Measurements from ENCODE around the gene GALNT2. TPM values are rescaled to one million over a fixed set of nuclear protein-coding genes. Genes with fewer than 3 reads are reported as not detected.

GALNT2 gene
- total RNA-seq, 1 donor from 2014 or later = 31.9 TPM

- Histone ChIP-seq H3K27me3 (ENCODE audit: control insufficient read depth, insufficient read depth, low read length) (no peaks in the 10 kb centered on the region), H3K4me3 (ENCODE audit: low read depth, low read length) (no peak overlapping the region), H3K36me3 (ENCODE audit: control insufficient read depth, insufficient read depth, low read length) (peaks cover 2% of the 10 kb centered on the region)
- DNase-seq (ENCODE audit: low read depth) = no peak
- FAIRE-seq = no peak
- TF ChIP-seq, protein P1, sequence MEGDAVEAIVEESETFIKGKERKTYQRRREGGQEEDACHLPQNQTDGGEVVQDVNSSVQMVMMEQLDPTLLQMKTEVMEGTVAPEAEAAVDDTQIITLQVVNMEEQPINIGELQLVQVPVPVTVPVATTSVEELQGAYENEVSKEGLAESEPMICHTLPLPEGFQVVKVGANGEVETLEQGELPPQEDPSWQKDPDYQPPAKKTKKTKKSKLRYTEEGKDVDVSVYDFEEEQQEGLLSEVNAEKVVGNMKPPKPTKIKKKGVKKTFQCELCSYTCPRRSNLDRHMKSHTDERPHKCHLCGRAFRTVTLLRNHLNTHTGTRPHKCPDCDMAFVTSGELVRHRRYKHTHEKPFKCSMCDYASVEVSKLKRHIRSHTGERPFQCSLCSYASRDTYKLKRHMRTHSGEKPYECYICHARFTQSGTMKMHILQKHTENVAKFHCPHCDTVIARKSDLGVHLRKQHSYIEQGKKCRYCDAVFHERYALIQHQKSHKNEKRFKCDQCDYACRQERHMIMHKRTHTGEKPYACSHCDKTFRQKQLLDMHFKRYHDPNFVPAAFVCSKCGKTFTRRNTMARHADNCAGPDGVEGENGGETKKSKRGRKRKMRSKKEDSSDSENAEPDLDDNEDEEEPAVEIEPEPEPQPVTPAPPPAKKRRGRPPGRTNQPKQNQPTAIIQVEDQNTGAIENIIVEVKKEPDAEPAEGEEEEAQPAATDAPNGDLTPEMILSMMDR (IDR thresholded peaks at IDR 0.05; ENCODE audit: insufficient read depth, low read length, severe bottlenecking) = no peak
Observed at GRCh38 chr1:230095938-230096337, 28.9 kb downstream of the GALNT2 start.

DNA sequence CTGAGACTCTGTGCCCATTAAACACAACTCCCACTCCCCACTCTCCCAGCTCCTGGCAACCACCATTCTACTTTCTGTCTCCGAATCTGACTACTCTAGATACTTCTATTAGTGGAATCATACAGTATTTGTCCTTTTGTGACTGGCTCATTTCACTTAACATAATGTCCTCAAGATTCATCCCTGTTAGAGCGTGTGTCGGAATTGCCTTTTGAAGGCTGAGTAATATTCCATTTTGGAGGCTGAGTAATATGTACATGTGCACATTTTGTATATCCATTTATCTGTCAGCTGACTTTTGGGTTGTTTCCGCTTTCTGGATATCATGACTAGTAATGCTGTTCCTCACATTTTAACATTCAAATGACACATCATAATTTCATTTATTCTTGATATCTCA lies 30.3 kb downstream of the GALNT2 start:
- DNase-seq (ENCODE audit: low read depth) (no peak), FAIRE-seq (no peak)
- no peak overlapping the region for H3K4me3 ChIP-seq (ENCODE audit: low read depth, low read length)
- no peaks in the 10 kb centered on the region for H3K27me3 ChIP-seq (ENCODE audit: control insufficient read depth, insufficient read depth, low read length)
- TF ChIP-seq, protein P1 (IDR thresholded peaks at IDR 0.05; ENCODE audit: insufficient read depth, low read length, severe bottlenecking) = no peak
- H3K36me3 ChIP-seq (ENCODE audit: control insufficient read depth, insufficient read depth, low read length) = no peaks in the 10 kb centered on the region

DNA sequence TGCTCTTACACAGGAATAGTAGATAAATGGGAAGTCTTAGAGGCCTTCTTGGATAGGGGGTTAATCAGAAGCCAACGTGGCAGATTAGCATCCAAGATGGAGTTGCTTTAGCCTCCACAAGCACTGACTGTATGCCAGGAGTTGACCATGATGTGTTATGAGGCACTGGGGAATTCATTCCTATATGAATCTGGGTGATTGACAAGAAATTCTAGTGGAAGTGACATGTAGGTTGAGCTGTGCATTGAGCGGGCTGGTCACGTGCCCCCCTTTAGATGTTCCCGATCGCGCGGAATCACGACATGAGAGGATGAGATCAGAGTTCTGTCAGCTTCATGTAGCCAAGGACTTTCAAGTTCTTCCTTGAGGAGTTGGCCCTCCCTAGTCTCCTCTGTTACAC lies 31.7 kb downstream of the GALNT2 start:
- no peak for FAIRE-seq
- TF ChIP-seq, protein P1 (IDR thresholded peaks at IDR 0.05; ENCODE audit: insufficient read depth, low read length, severe bottlenecking) = no peak

GRCh38 chr1:230099465-230099864 lies 32.4 kb downstream of the GALNT2 start:
- DNase-seq (ENCODE audit: low read depth) (no peak), FAIRE-seq (no peak)
- H3K4me3 ChIP-seq (ENCODE audit: low read depth, low read length) = no peak overlapping the region
- TF ChIP-seq, protein P1 (IDR thresholded peaks at IDR 0.05; ENCODE audit: insufficient read depth, low read length, severe bottlenecking) = no peak
- no peaks in the 10 kb centered on the region for H3K27me3 ChIP-seq (ENCODE audit: control insufficient read depth, insufficient read depth, low read length)
- H3K36me3 ChIP-seq (ENCODE audit: control insufficient read depth, insufficient read depth, low read length) = no peaks in the 10 kb centered on the region

More for the DNA sequence above, 31.7 kb downstream of the GALNT2 start:
- Histone ChIP-seq H3K27me3 (ENCODE audit: control insufficient read depth, insufficient read depth, low read length) (no peaks in the 10 kb centered on the region), H3K36me3 (ENCODE audit: control insufficient read depth, insufficient read depth, low read length) (no peaks in the 10 kb centered on the region), H3K4me3 (ENCODE audit: low read depth, low read length) (no peak overlapping the region)
- no peak for DNase-seq (ENCODE audit: low read depth)

- TF ChIP-seq, protein P1 (IDR thresholded peaks at IDR 0.05; ENCODE audit: insufficient read depth, low read length, severe bottlenecking) = no peak
- FAIRE-seq = no peak
- no peaks in the 10 kb centered on the region for H3K27me3 ChIP-seq (ENCODE audit: control insufficient read depth, insufficient read depth, low read length)
- no peak overlapping the region for H3K4me3 ChIP-seq (ENCODE audit: low read depth, low read length)
- H3K36me3 ChIP-seq (ENCODE audit: control insufficient read depth, insufficient read depth, low read length) = no peaks in the 10 kb centered on the region
- DNase-seq (ENCODE audit: low read depth) = no peak
Observed at GRCh38 chr1:230100932-230101331, 33.9 kb downstream of the GALNT2 start.

DNA sequence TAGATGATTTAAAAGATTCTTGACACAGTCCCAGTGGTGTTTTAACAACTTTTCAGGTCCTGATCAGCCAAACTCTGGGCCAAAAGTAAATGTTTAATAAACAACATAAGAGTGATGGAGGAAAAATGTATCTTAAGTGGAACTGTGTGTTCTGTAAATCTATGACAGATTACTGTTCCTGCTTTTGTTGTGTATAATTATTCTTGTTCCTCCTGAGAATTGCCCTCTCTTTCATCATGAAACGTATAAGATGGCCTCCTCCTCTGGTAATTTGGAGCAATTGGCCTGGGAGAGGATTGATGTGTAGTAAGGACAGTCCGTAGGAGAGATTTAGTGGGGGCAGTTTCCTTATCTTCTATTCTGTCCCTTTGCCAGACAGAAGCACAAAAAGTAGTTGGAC lies 34.5 kb downstream of the GALNT2 start:
- TF ChIP-seq, protein P1 (IDR thresholded peaks at IDR 0.05; ENCODE audit: insufficient read depth, low read length, severe bottlenecking) = no peak
- no peaks in the 10 kb centered on the region for H3K36me3 ChIP-seq (ENCODE audit: control insufficient read depth, insufficient read depth, low read length)
- DNase-seq (ENCODE audit: low read depth) (no peak), FAIRE-seq (no peak)
- H3K4me3 ChIP-seq (ENCODE audit: low read depth, low read length) = no peak overlapping the region
- H3K27me3 ChIP-seq (ENCODE audit: control insufficient read depth, insufficient read depth, low read length) = no peaks in the 10 kb centered on the region
